GM12878 (cell line): ENCODE data around the gene EMP3. TPM values are rescaled to one million over a fixed set of nuclear protein-coding genes. Genes with fewer than 3 reads are reported as not detected.

Experiments
- ATF7 ChIP-seq: fragments of 450-650 bp; IDR thresholded peaks from 2 replicates; pipeline ENCODE4 v1.6.1; 2016; ENCODE audit warnings: low read depth, mild to moderate bottlenecking
- HDAC6 ChIP-seq: fragments of 200-600 bp; sonication (generic); IDR thresholded peaks from one replicate; pipeline ENCODE4 v1.8.0; 2017; ENCODE audit warnings: antibody characterized with exemption; ENCODE audit not compliant: unreplicated experiment
- NRF1 ChIP-seq: conservative IDR thresholded peaks from 2 replicates; pipeline ENCODE4 v1.6.1; 2011; ENCODE audit warnings: mild to moderate bottlenecking, low read depth, low read length, improper control_type of control experiment
- RB1 ChIP-seq: fragments of 450-650 bp; formaldehyde crosslinking; IDR thresholded peaks from 2 replicates; pipeline ENCODE4 v1.6.1; 2017; ENCODE audit warnings: mild to moderate bottlenecking, borderline replicate concordance
- SMARCA5 ChIP-seq: fragments of 450-650 bp; IDR thresholded peaks from 2 replicates; pipeline ENCODE4 v1.6.1; 2017; ENCODE audit warnings: mild to moderate bottlenecking
- SUPT20H ChIP-seq: IDR thresholded peaks from 2 replicates; pipeline ENCODE4 v1.6.1; 2011; ENCODE audit warnings: low read depth, mild to moderate bottlenecking, low read length, moderate library complexity, borderline replicate concordance; ENCODE audit not compliant: control insufficient read depth
- TCF7 ChIP-seq: IDR thresholded peaks from 2 replicates; pipeline ENCODE4 v1.6.1; 2014; ENCODE audit warnings: antibody characterized with exemption, borderline replicate concordance
- ZZZ3 ChIP-seq: IDR thresholded peaks from 2 replicates; pipeline ENCODE4 v1.6.1; 2011; ENCODE audit warnings: low read depth; ENCODE audit not compliant: control insufficient read depth, insufficient read length
- polyA plus RNA-seq, 11 experiments: library from polyadenylated mRNA; depleted of rRNA in 4 of 11; unstranded in 6 of 11; stranded (reverse) in 5 of 11; fragments of >200 nt; fragmentation: Nextera tagmentation in 4 of 11; fragmentation: Illumina TruSeq in 1 of 11; extraction: Ambion mirVana in 4 of 11; extraction: Trizol in 1 of 11; gene quantifications; 1 replicate in 1 of 11; 2 replicates in 10 of 11; pipeline versions ENCODE4 v1.2.1 to v1.2.3, GENCODE V29; 2011 to 2016; ENCODE audit warnings: inconsistent platforms in 2 of 11, missing spikeins in 2 of 11, low read depth in 1 of 11
- total RNA-seq, 4 experiments: library from RNA; depleted of rRNA in 3 of 4; stranded (reverse); fragments of >200 nt in 3 of 4; fragmentation: Illumina TruSeq in 1 of 4; extraction: Trizol in 1 of 4; gene quantifications; 2 replicates each; pipeline versions ENCODE4 v1.2.1 to v1.2.3, GENCODE V29; 2013 to 2021
- TF ChIP-seq, protein P1 (sequence below): IDR thresholded peaks from 2 replicates; pipeline ENCODE4 v1.6.1; 2012; ENCODE audit warnings: improper control_type of control experiment, low read depth, low read length; ENCODE audit not compliant: insufficient replicate concordance
- TF ChIP-seq, protein P2 (sequence below): fragments of 450-650 bp; IDR thresholded peaks from 2 replicates; pipeline ENCODE4 v1.6.1; 2017; ENCODE audit warnings: low read depth, mild to moderate bottlenecking, moderate library complexity
- TF ChIP-seq, protein P3 (sequence below): IDR thresholded peaks from 2 replicates; pipeline ENCODE4 v1.6.1; 2012; ENCODE audit warnings: low read depth, low read length, improper control_type of control experiment
- TF ChIP-seq, protein P4 (sequence below): fragments of 450-650 bp; IDR thresholded peaks from 2 replicates; pipeline ENCODE4 v1.6.1; 2017; ENCODE audit warnings: mild to moderate bottlenecking, low read depth, inconsistent platforms; ENCODE audit not compliant: poor library complexity, severe bottlenecking
- TF ChIP-seq, protein P5 (sequence below): fragments of 450-650 bp; IDR thresholded peaks from 2 replicates; pipeline ENCODE4 v1.6.1; 2017; ENCODE audit warnings: mild to moderate bottlenecking, moderate library complexity

Gene EMP3
- total and polyA plus RNA-seq, 10 of the 15 experiments (the other 5 are each of a cell fraction or from before 2014, with no cell fraction given) = 53.2 to 224 (median 134) TPM

DNA sequence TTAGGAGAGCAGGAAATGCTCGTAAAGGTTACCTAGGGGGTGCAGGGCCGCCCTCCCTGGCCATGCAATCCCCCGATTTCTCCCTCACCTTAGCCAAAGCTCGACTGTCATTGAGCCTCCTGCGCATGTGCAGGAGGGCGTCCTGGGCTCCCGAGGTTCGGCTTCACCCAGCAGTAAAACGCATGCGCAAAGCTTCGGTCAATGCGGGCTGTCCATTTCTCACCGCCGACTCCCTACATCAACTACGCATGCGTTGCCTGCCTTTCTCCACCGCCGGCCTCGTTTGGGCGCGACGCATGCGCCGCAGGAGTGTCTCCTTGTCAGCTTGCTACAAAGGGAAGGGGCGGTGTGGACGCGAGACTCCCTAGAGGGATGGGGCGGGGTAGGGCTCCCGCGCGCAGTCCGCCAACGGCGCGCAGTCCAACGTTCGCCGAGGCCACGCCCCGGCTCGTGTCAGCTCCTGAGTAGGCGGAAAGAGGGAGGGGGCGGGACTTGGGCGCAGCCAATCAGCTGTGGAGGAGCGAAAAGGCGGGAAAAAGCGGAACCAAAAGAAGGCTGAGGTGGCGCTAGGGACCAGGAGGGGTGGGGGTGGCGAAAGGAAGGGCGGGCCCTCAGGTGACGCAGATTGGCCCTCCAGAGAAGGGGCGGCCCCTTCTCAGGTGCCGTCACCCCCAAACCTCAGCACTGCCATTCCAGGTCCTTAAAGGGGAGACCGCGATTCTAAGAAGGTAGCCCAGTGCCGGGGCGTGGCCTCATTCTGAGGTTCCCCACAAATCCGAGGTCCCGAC, 38.7 kb downstream of the EMP3 start, which contains the start of the genes SYNGR4 and TMEM143 (continued):
- TF ChIP-seq, protein P1, sequence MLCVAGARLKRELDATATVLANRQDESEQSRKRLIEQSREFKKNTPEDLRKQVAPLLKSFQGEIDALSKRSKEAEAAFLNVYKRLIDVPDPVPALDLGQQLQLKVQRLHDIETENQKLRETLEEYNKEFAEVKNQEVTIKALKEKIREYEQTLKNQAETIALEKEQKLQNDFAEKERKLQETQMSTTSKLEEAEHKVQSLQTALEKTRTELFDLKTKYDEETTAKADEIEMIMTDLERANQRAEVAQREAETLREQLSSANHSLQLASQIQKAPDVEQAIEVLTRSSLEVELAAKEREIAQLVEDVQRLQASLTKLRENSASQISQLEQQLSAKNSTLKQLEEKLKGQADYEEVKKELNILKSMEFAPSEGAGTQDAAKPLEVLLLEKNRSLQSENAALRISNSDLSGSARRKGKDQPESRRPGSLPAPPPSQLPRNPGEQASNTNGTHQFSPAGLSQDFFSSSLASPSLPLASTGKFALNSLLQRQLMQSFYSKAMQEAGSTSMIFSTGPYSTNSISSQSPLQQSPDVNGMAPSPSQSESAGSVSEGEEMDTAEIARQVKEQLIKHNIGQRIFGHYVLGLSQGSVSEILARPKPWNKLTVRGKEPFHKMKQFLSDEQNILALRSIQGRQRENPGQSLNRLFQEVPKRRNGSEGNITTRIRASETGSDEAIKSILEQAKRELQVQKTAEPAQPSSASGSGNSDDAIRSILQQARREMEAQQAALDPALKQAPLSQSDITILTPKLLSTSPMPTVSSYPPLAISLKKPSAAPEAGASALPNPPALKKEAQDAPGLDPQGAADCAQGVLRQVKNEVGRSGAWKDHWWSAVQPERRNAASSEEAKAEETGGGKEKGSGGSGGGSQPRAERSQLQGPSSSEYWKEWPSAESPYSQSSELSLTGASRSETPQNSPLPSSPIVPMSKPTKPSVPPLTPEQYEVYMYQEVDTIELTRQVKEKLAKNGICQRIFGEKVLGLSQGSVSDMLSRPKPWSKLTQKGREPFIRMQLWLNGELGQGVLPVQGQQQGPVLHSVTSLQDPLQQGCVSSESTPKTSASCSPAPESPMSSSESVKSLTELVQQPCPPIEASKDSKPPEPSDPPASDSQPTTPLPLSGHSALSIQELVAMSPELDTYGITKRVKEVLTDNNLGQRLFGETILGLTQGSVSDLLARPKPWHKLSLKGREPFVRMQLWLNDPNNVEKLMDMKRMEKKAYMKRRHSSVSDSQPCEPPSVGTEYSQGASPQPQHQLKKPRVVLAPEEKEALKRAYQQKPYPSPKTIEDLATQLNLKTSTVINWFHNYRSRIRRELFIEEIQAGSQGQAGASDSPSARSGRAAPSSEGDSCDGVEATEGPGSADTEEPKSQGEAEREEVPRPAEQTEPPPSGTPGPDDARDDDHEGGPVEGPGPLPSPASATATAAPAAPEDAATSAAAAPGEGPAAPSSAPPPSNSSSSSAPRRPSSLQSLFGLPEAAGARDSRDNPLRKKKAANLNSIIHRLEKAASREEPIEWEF = no peak
- TF ChIP-seq HDAC6 = no peak
- peak; percentile 95; the same call in 1 of the 2 replicates for TF ChIP-seq RB1
- TF ChIP-seq, protein P2, sequence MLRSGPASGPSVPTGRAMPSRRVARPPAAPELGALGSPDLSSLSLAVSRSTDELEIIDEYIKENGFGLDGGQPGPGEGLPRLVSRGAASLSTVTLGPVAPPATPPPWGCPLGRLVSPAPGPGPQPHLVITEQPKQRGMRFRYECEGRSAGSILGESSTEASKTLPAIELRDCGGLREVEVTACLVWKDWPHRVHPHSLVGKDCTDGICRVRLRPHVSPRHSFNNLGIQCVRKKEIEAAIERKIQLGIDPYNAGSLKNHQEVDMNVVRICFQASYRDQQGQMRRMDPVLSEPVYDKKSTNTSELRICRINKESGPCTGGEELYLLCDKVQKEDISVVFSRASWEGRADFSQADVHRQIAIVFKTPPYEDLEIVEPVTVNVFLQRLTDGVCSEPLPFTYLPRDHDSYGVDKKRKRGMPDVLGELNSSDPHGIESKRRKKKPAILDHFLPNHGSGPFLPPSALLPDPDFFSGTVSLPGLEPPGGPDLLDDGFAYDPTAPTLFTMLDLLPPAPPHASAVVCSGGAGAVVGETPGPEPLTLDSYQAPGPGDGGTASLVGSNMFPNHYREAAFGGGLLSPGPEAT = peak; percentile 40; the same call in 1 of the 2 replicates
- TF ChIP-seq, protein P3, sequence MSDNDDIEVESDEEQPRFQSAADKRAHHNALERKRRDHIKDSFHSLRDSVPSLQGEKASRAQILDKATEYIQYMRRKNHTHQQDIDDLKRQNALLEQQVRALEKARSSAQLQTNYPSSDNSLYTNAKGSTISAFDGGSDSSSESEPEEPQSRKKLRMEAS = peak; percentile 77
- TF ChIP-seq, protein P4, sequence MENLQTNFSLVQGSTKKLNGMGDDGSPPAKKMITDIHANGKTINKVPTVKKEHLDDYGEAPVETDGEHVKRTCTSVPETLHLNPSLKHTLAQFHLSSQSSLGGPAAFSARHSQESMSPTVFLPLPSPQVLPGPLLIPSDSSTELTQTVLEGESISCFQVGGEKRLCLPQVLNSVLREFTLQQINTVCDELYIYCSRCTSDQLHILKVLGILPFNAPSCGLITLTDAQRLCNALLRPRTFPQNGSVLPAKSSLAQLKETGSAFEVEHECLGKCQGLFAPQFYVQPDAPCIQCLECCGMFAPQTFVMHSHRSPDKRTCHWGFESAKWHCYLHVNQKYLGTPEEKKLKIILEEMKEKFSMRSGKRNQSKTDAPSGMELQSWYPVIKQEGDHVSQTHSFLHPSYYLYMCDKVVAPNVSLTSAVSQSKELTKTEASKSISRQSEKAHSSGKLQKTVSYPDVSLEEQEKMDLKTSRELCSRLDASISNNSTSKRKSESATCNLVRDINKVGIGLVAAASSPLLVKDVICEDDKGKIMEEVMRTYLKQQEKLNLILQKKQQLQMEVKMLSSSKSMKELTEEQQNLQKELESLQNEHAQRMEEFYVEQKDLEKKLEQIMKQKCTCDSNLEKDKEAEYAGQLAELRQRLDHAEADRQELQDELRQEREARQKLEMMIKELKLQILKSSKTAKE = no peak
- TF ChIP-seq SMARCA5 = no peak
- no peak for TF ChIP-seq TCF7
- peak; percentile 99 for TF ChIP-seq NRF1
- no peak for TF ChIP-seq ZZZ3
- TF ChIP-seq, protein P5, sequence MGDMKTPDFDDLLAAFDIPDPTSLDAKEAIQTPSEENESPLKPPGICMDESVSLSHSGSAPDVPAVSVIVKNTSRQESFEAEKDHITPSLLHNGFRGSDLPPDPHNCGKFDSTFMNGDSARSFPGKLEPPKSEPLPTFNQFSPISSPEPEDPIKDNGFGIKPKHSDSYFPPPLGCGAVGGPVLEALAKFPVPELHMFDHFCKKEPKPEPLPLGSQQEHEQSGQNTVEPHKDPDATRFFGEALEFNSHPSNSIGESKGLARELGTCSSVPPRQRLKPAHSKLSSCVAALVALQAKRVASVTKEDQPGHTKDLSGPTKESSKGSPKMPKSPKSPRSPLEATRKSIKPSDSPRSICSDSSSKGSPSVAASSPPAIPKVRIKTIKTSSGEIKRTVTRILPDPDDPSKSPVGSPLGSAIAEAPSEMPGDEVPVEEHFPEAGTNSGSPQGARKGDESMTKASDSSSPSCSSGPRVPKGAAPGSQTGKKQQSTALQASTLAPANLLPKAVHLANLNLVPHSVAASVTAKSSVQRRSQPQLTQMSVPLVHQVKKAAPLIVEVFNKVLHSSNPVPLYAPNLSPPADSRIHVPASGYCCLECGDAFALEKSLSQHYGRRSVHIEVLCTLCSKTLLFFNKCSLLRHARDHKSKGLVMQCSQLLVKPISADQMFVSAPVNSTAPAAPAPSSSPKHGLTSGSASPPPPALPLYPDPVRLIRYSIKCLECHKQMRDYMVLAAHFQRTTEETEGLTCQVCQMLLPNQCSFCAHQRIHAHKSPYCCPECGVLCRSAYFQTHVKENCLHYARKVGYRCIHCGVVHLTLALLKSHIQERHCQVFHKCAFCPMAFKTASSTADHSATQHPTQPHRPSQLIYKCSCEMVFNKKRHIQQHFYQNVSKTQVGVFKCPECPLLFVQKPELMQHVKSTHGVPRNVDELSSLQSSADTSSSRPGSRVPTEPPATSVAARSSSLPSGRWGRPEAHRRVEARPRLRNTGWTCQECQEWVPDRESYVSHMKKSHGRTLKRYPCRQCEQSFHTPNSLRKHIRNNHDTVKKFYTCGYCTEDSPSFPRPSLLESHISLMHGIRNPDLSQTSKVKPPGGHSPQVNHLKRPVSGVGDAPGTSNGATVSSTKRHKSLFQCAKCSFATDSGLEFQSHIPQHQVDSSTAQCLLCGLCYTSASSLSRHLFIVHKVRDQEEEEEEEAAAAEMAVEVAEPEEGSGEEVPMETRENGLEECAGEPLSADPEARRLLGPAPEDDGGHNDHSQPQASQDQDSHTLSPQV = no peak
- no peak for TF ChIP-seq SUPT20H
- peak; percentile 85 for TF ChIP-seq ATF7
